Measurements from ENCODE around the gene BMPR1A. TPM values are rescaled to one million over a fixed set of nuclear protein-coding genes. Genes with fewer than 3 reads are reported as not detected.

The BMPR1A gene
- total RNA-seq, 1 experiment from 2014 or later, result 53.4 TPM

GRCh38 chr10:86759073-86759672 is 2.8 kb downstream of the BMPR1A start:
- Histone ChIP-seq H3K4me3 (peak overlapping the region; percentile 98; the same call in 1 of the 2 replicates), H3K36me3 (peaks cover 19% of the 10 kb centered on the region), H3K27me3 (replicated peaks) (no peaks in the 10 kb centered on the region), H3K4me1 (replicated peaks) (peaks cover 21% of the 10 kb centered on the region), H3K27ac (no peak overlapping the region), H3K9me3 (replicated peaks) (no peaks in the 10 kb centered on the region)
- DNase-seq (ENCODE audit: low read depth in 1 of 2, low spot score in 2 of 2), result peak in 1 of 2 experiments; percentile 26

- H3K27me3 ChIP-seq (replicated peaks), result no peaks in the 10 kb centered on the region
- 0 out of 2 replicates have a peak, but pooled peaks cover 2% of the 10 kb centered on the region for H3K9me3 ChIP-seq (replicated peaks)
- peaks cover 7% of the 10 kb centered on the region for H3K4me1 ChIP-seq (replicated peaks)
- DNase-seq (ENCODE audit: low read depth in 1 of 2, low spot score in 2 of 2), result no peak
- no peak overlapping the region for H3K4me3 ChIP-seq
- no peak overlapping the region for H3K27ac ChIP-seq
- peaks cover 5% of the 10 kb centered on the region; the same call in 1 of the 2 replicates for H3K36me3 ChIP-seq
Observed at GRCh38 chr10:86763404-86763803, 7.0 kb downstream of the BMPR1A start.

- H3K4me3 ChIP-seq, result no peak overlapping the region
- peaks cover 2% of the 10 kb centered on the region; the same call in 1 of the 2 replicates for H3K9me3 ChIP-seq (replicated peaks)
- no peaks in the 10 kb centered on the region; the same call in 1 of the 2 replicates for H3K4me1 ChIP-seq (replicated peaks)
- DNase-seq (ENCODE audit: low read depth in 1 of 2, low spot score in 2 of 2), result no peak
- H3K36me3 ChIP-seq, result peaks cover 4% of the 10 kb centered on the region; the same call in 1 of the 2 replicates
- H3K27me3 ChIP-seq (replicated peaks), result no peaks in the 10 kb centered on the region
- H3K27ac ChIP-seq, result no peak overlapping the region
Observed at GRCh38 chr10:86765548-86765947, 9.1 kb downstream of the BMPR1A start.

- Histone ChIP-seq H3K27me3 (replicated peaks) (no peaks in the 10 kb centered on the region), H3K4me3 (no peak overlapping the region), H3K36me3 (no peaks in the 10 kb centered on the region), H3K4me1 (replicated peaks) (no peaks in the 10 kb centered on the region; the same call in 1 of the 2 replicates), H3K27ac (no peak overlapping the region), H3K9me3 (replicated peaks) (peaks cover 2% of the 10 kb centered on the region; the same call in 1 of the 2 replicates)
- no peak for DNase-seq (ENCODE audit: low read depth in 1 of 2, low spot score in 2 of 2)
Observed at GRCh38 chr10:86768412-86769062, 12.1 kb downstream of the BMPR1A start.

GRCh38 chr10:86769991-86770390 is 13.6 kb downstream of the BMPR1A start:
- Histone ChIP-seq H3K27me3 (replicated peaks) (no peaks in the 10 kb centered on the region), H3K9me3 (replicated peaks) (no peaks in the 10 kb centered on the region; the same call in 1 of the 2 replicates), H3K4me1 (replicated peaks) (peaks cover 7% of the 10 kb centered on the region), H3K27ac (no peak overlapping the region), H3K36me3 (no peaks in the 10 kb centered on the region; the same call in 1 of the 2 replicates), H3K4me3 (no peak overlapping the region)
- DNase-seq (ENCODE audit: low read depth in 1 of 2, low spot score in 2 of 2), result no peak

GRCh38 chr10:86770412-86770960 is 14.1 kb downstream of the BMPR1A start:
- H3K27me3 ChIP-seq (replicated peaks), result no peaks in the 10 kb centered on the region
- H3K4me3 ChIP-seq, result no peak overlapping the region
- H3K9me3 ChIP-seq (replicated peaks), result no peaks in the 10 kb centered on the region; the same call in 1 of the 2 replicates
- H3K27ac ChIP-seq, result no peak overlapping the region
- H3K36me3 ChIP-seq, result no peaks in the 10 kb centered on the region; the same call in 1 of the 2 replicates
- DNase-seq (ENCODE audit: low read depth in 1 of 2, low spot score in 2 of 2), result no peak
- peaks cover 12% of the 10 kb centered on the region for H3K4me1 ChIP-seq (replicated peaks)

GRCh38 chr10:86773498-86773897 is 17.1 kb downstream of the BMPR1A start:
- Histone ChIP-seq H3K27me3 (replicated peaks) (no peaks in the 10 kb centered on the region), H3K27ac (no peak overlapping the region), H3K9me3 (replicated peaks) (no peaks in the 10 kb centered on the region; the same call in 1 of the 2 replicates), H3K4me1 (replicated peaks) (peaks cover 20% of the 10 kb centered on the region), H3K36me3 (no peaks in the 10 kb centered on the region; the same call in 1 of the 2 replicates), H3K4me3 (no peak overlapping the region)
- DNase-seq (ENCODE audit: low read depth in 1 of 2, low spot score in 2 of 2), result no peak

GRCh38 chr10:86775056-86775869 is 18.8 kb downstream of the BMPR1A start:
- Histone ChIP-seq H3K4me3 (no peak overlapping the region), H3K9me3 (replicated peaks) (no peaks in the 10 kb centered on the region; the same call in 1 of the 2 replicates), H3K27me3 (replicated peaks) (no peaks in the 10 kb centered on the region), H3K36me3 (no peaks in the 10 kb centered on the region; the same call in 1 of the 2 replicates), H3K27ac (peak overlapping the region; percentile 64), H3K4me1 (replicated peaks) (peaks cover 35% of the 10 kb centered on the region)
- DNase-seq (ENCODE audit: low read depth in 1 of 2, low spot score in 2 of 2), result peak in 1 of 2 experiments; percentile 65

- H3K4me3 ChIP-seq, result no peak overlapping the region
- DNase-seq (ENCODE audit: low read depth in 1 of 2, low spot score in 2 of 2), result no peak
- no peaks in the 10 kb centered on the region for H3K27me3 ChIP-seq (replicated peaks)
- H3K4me1 ChIP-seq (replicated peaks), result peaks cover 35% of the 10 kb centered on the region
- no peaks in the 10 kb centered on the region for H3K9me3 ChIP-seq (replicated peaks)
- H3K27ac ChIP-seq, result peak overlapping the region; percentile 64
- H3K36me3 ChIP-seq, result no peaks in the 10 kb centered on the region; the same call in 1 of the 2 replicates
Observed at GRCh38 chr10:86775870-86776180, 19.4 kb downstream of the BMPR1A start.

- Histone ChIP-seq H3K36me3 (no peaks in the 10 kb centered on the region; the same call in 1 of the 2 replicates), H3K27me3 (replicated peaks) (no peaks in the 10 kb centered on the region), H3K4me1 (replicated peaks) (peaks cover 34% of the 10 kb centered on the region), H3K9me3 (replicated peaks) (peaks cover 5% of the 10 kb centered on the region; the same call in 1 of the 2 replicates), H3K4me3 (no peak overlapping the region), H3K27ac (peak overlapping the region; percentile 4)
- peak; percentile 60 to 86 for DNase-seq (ENCODE audit: low read depth in 1 of 2, low spot score in 2 of 2)
Observed at GRCh38 chr10:86779220-86780017, 23.0 kb downstream of the BMPR1A start.

GRCh38 chr10:86782701-86783418 is 26.4 kb downstream of the BMPR1A start:
- Histone ChIP-seq H3K9me3 (replicated peaks) (peaks cover 5% of the 10 kb centered on the region; the same call in 1 of the 2 replicates), H3K36me3 (no peaks in the 10 kb centered on the region), H3K4me3 (no peak overlapping the region), H3K27ac (no peak overlapping the region), H3K4me1 (replicated peaks) (peaks cover 21% of the 10 kb centered on the region), H3K27me3 (replicated peaks) (no peaks in the 10 kb centered on the region)
- no peak for DNase-seq (ENCODE audit: low read depth in 1 of 2, low spot score in 2 of 2)

- H3K4me3 ChIP-seq, result no peak overlapping the region
- no peak for DNase-seq (ENCODE audit: low read depth in 1 of 2, low spot score in 2 of 2)
Observed at GRCh38 chr10:86785037-86785436, 28.6 kb downstream of the BMPR1A start.

More at GRCh38 chr10:86785037-86785436, 28.6 kb downstream of the BMPR1A start:
- Histone ChIP-seq H3K4me1 (replicated peaks) (peaks cover 3% of the 10 kb centered on the region; the same call in 1 of the 2 replicates), H3K27me3 (replicated peaks) (no peaks in the 10 kb centered on the region), H3K27ac (no peak overlapping the region), H3K9me3 (replicated peaks) (peaks cover 5% of the 10 kb centered on the region; the same call in 1 of the 2 replicates), H3K36me3 (no peaks in the 10 kb centered on the region)
